MM.1S (cell line): Measurements from ENCODE around the gene WASF2.

Source experiments
- CTCF ChIP-seq: fragments of 300-600 bp; sonication (generic); IDR thresholded peaks from 2 replicates; pipeline ENCODE4 v1.5.1; 2016; ENCODE audit warnings: antibody characterized with exemption, low read length, mixed read lengths
- EZH2 ChIP-seq: fragments of 300-600 bp; sonication (generic); optimal IDR thresholded peaks from 2 replicates; pipeline ENCODE3; 2017; ENCODE audit warnings: low read depth, mild to moderate bottlenecking, antibody characterized with exemption, low read length, mixed read lengths

- TF ChIP-seq EZH2 (no peak), CTCF (no peak)
Measured at GRCh38 chr1:27518808-27519207, 28.8 kb upstream of the WASF2 start.
